Kidney (tissue), 14 donors: Measurements from ENCODE around the gene KIAA0232. TPM values are rescaled to one million over a fixed set of nuclear protein-coding genes. Genes with fewer than 3 reads are reported as not detected.
"Not testable (repeated sequence)": the region's sequence is repeated elsewhere in the genome, so short reads cannot be mapped to it uniquely, and the experiment has no call there.

ENCODE experiments used
- DNase-seq, 5 donors: peaks; one replicate each; pipeline ENCODE4 v3.0.0-alpha.2; 2013 to 2020
- FAIRE-seq: peaks from 2 replicates; lab custom pipeline; 2012; peaks lifted over from hg19 to GRCh38; lab: Jason Lieb, UNC
- H3K27ac ChIP-seq, 2 donors: one replicate each; pipeline ENCODE4 v1.7.0; 2013; ENCODE audit warnings: low read depth in 2 of 2, low read length in 2 of 2, inconsistent platforms in 1 of 2
- H3K27me3 ChIP-seq: one replicate; pipeline ENCODE4 v1.7.1; 2013; ENCODE audit warnings: low read length, inconsistent platforms; ENCODE audit not compliant: control insufficient read depth, insufficient read depth
- H3K36me3 ChIP-seq, 3 donors: one replicate each; pipeline versions ENCODE4 v1.7.0 to v1.7.1; 2013; ENCODE audit warnings: low read length in 3 of 3, control low read depth in 1 of 3, inconsistent platforms in 1 of 3; ENCODE audit not compliant: insufficient read depth in 3 of 3, control insufficient read depth in 2 of 3
- H3K4me1 ChIP-seq, 3 donors: one replicate each; pipeline versions ENCODE4 v1.7.0 to v1.7.1; 2013; ENCODE audit warnings: low read length in 3 of 3, inconsistent platforms in 1 of 3, low read depth in 1 of 3; ENCODE audit not compliant: control insufficient read depth in 2 of 3, insufficient read depth in 2 of 3
- H3K4me3 ChIP-seq, 3 donors: one replicate each; pipeline versions ENCODE4 v1.7.0 to v1.8.1; 2013; ENCODE audit warnings: low read length in 3 of 3, control low read depth in 1 of 3, inconsistent platforms in 1 of 3
- H3K9ac ChIP-seq, 3 donors: one replicate each; pipeline versions ENCODE4 v1.7.0 to v1.7.1; 2013; ENCODE audit warnings: low read length in 3 of 3, control low read depth in 1 of 3, inconsistent platforms in 1 of 3
- H3K9me3 ChIP-seq, 3 donors: one replicate each; pipeline versions ENCODE4 v1.7.0 to v1.7.1; 2013; ENCODE audit warnings: low read length in 3 of 3, control low read depth in 1 of 3, inconsistent platforms in 1 of 3; ENCODE audit not compliant: control insufficient read depth in 2 of 3, insufficient read depth in 1 of 3
- intact Hi-C: fragments of 100-400 bp; cut with DNase I; formaldehyde crosslinking; loops from one replicate; pipeline ENCODE4 v1.11.1; 2022
- polyA plus RNA-seq: library from polyadenylated mRNA; stranded (reverse); fragments of 350-450 nt; fragmentation: Illumina TruSeq; extraction: RNeasy Lipid Tissue Mini Kit (QIAGEN cat#74804); gene quantifications from one replicate; pipeline ENCODE4 v1.2.3, GENCODE V29; 2014; ENCODE audit warnings: low read depth, low replicate concordance; ENCODE audit not compliant: insufficient read depth
- total RNA-seq: library from RNA; stranded (reverse); fragmentation: NEBNext Ultra II Directional; extraction: Animal tissue kit (Norgen Biotek cat#: 25700); gene quantifications from one replicate; pipeline ENCODE4 v1.2.1, GENCODE V29; 2021
- TF ChIP-seq, protein P1 (sequence below): IDR thresholded peaks from 3 replicates; pipeline ENCODE4 v1.5.1; 2012; ENCODE audit warnings: mild to moderate bottlenecking, moderate library complexity, borderline replicate concordance; ENCODE audit not compliant: insufficient read depth; ENCODE audit errors: extremely low read depth
- donor health status: control.
- donor health status: control.
- donor health status: control.
- donor health status: control.
- donor health status: control.
- donor health status: DM: yes; HTN: yes; CAD: no.
- donor health status: Normal renal cell carcinoma (clear cell type).

KIAA0232 gene
- total and polyA plus RNA-seq, 2 donors from 2014 or later: 14.0 to 39.9 TPM

GRCh38 chr4:6795821-6796220 lies 13.3 kb downstream of the KIAA0232 start:
- intact Hi-C loops: loop anchor here (10.0 kb wide), 1 partner anchor 69 kb away; no protein-coding TSS in a partner anchor
- Histone ChIP-seq H3K4me3 (no peak overlapping the region), H3K9me3 (no peaks in the 10 kb centered on the region), H3K4me1 (peaks cover 0 to 8% (median 0%) of the 10 kb centered on the region in 3 donors), H3K36me3 (peaks cover 0 to 4% (median 0%) of the 10 kb centered on the region in 3 donors), H3K27ac (no peak overlapping the region), H3K9ac (no peak overlapping the region), H3K27me3 (no peaks in the 10 kb centered on the region)
- TF ChIP-seq, protein P1, sequence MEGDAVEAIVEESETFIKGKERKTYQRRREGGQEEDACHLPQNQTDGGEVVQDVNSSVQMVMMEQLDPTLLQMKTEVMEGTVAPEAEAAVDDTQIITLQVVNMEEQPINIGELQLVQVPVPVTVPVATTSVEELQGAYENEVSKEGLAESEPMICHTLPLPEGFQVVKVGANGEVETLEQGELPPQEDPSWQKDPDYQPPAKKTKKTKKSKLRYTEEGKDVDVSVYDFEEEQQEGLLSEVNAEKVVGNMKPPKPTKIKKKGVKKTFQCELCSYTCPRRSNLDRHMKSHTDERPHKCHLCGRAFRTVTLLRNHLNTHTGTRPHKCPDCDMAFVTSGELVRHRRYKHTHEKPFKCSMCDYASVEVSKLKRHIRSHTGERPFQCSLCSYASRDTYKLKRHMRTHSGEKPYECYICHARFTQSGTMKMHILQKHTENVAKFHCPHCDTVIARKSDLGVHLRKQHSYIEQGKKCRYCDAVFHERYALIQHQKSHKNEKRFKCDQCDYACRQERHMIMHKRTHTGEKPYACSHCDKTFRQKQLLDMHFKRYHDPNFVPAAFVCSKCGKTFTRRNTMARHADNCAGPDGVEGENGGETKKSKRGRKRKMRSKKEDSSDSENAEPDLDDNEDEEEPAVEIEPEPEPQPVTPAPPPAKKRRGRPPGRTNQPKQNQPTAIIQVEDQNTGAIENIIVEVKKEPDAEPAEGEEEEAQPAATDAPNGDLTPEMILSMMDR: no peak
- no peak for FAIRE-seq
- no peak for DNase-seq

DNA sequence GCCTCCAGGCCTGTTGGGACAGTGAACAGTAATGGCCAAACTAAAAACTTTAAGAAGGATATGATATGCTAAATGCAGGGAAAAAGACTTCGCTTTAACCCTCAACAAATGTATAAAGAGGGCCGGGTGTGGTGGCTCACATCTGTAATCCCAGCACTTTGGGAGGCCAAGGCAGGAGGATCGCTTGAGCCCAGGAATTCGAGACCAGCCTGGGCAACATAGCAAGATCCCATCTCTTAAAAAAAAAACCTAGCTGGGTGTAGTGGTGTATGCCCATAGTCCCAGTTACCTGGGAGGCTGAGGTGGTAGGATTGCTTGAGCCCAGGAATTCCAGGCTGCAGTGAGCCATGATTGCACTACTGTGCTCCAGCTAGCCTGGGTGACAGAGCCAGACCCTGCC lies 14.8 kb downstream of the KIAA0232 start:
- H3K9me3 ChIP-seq, H3K27me3 ChIP-seq, H3K4me3 ChIP-seq, H3K4me1 ChIP-seq, H3K27ac ChIP-seq, DNase-seq, H3K9ac ChIP-seq, FAIRE-seq, H3K36me3 ChIP-seq: not testable (repeated sequence)
- intact Hi-C loops: loop anchor here (10.0 kb wide), 1 partner anchor 67 kb away; no protein-coding TSS in a partner anchor

GRCh38 chr4:6799091-6799490 lies 16.6 kb downstream of the KIAA0232 start:
- DNase-seq: no peak
- Histone ChIP-seq H3K4me3 (no peak overlapping the region), H3K27ac (no peak overlapping the region), H3K9me3 (no peaks in the 10 kb centered on the region), H3K9ac (no peak overlapping the region), H3K36me3 (no peaks in the 10 kb centered on the region), H3K27me3 (no peaks in the 10 kb centered on the region), H3K4me1 (peaks cover 0 to 5% (median 4%) of the 10 kb centered on the region in 3 donors)
- TF ChIP-seq, protein P1: no peak
- intact Hi-C loops: loop anchor here (10.0 kb wide), 1 partner anchor 66 kb away; no protein-coding TSS in a partner anchor
- FAIRE-seq: no peak

- Histone ChIP-seq H3K27me3 (no peaks in the 10 kb centered on the region), H3K9ac (no peak overlapping the region), H3K9me3 (no peaks in the 10 kb centered on the region), H3K27ac (no peak overlapping the region), H3K36me3 (no peaks in the 10 kb centered on the region), H3K4me3 (no peak overlapping the region), H3K4me1 (peaks cover 0 to 4% (median 0%) of the 10 kb centered on the region in 3 donors)
- FAIRE-seq (no peak), DNase-seq (no peak)
- TF ChIP-seq, protein P1: no peak
- intact Hi-C loops: no loop called here
Measured at GRCh38 chr4:6802025-6802424, 19.5 kb downstream of the KIAA0232 start.
